PFSK-1 (cell line): ENCODE measurements around the gene MRPS12.

Source experiments
- POLR2AphosphoS5 ChIP-seq: IDR thresholded peaks from 2 replicates; pipeline ENCODE4 v1.6.1; 2012; ENCODE audit warnings: low read depth, mild to moderate bottlenecking, control low read depth, low read length, moderate library complexity
- SIN3A ChIP-seq: IDR thresholded peaks from 2 replicates; pipeline ENCODE4 v1.6.1; 2012; ENCODE audit warnings: mild to moderate bottlenecking, low read length, moderate library complexity, borderline replicate concordance; ENCODE audit not compliant: insufficient read depth
- TAF1 ChIP-seq: IDR thresholded peaks from 2 replicates; pipeline ENCODE4 v1.6.1; 2012; ENCODE audit warnings: low read length, control low read depth, borderline replicate concordance; ENCODE audit not compliant: insufficient read depth
- TF ChIP-seq, protein P1 (sequence below), 2 experiments: IDR thresholded peaks; 2 replicates each; pipeline versions ENCODE4 v1.6.1 to v1.8.0; 2011 to 2012; ENCODE audit warnings: low read depth in 2 of 2, low read length in 2 of 2, control low read depth in 1 of 2, inconsistent platforms in 1 of 2, mild to moderate bottlenecking in 1 of 2, moderate library complexity in 1 of 2; ENCODE audit not compliant: insufficient read depth in 1 of 2

DNA sequence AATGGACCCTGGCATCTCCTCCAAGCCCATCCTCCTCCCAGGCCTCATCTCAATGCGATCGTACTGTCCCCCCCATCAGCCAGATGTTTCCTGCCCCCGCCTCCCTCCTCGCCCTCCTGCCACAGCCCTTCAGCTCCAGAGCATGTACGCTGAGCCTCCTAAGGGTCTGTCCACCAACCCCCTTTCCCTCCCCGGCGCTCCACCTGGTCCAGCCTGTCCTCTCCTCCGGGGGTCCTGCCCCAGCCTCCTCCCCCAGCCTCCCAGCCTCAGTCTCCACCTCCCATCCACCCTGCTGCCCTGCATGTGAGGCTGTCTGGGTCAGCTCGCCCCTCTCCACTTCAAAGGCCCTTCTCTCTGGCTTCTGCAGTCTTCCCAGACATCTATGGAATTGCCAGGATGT lies 35.8 kb upstream of the MRPS12 start:
- no peak for TF ChIP-seq TAF1
- TF ChIP-seq, protein P1, sequence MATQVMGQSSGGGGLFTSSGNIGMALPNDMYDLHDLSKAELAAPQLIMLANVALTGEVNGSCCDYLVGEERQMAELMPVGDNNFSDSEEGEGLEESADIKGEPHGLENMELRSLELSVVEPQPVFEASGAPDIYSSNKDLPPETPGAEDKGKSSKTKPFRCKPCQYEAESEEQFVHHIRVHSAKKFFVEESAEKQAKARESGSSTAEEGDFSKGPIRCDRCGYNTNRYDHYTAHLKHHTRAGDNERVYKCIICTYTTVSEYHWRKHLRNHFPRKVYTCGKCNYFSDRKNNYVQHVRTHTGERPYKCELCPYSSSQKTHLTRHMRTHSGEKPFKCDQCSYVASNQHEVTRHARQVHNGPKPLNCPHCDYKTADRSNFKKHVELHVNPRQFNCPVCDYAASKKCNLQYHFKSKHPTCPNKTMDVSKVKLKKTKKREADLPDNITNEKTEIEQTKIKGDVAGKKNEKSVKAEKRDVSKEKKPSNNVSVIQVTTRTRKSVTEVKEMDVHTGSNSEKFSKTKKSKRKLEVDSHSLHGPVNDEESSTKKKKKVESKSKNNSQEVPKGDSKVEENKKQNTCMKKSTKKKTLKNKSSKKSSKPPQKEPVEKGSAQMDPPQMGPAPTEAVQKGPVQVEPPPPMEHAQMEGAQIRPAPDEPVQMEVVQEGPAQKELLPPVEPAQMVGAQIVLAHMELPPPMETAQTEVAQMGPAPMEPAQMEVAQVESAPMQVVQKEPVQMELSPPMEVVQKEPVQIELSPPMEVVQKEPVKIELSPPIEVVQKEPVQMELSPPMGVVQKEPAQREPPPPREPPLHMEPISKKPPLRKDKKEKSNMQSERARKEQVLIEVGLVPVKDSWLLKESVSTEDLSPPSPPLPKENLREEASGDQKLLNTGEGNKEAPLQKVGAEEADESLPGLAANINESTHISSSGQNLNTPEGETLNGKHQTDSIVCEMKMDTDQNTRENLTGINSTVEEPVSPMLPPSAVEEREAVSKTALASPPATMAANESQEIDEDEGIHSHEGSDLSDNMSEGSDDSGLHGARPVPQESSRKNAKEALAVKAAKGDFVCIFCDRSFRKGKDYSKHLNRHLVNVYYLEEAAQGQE (IDR thresholded peaks at IDR 0.05; ENCODE audit: insufficient read depth in 1 of 2, low read depth in 2 of 2, low read length in 2 of 2) = no peak
- TF ChIP-seq POLR2AphosphoS5 = no peak
- no peak for TF ChIP-seq SIN3A
